Common myeloid progenitor, CD34-positive (primary cell): ENCODE measurements around the gene BASP1.

Experiments
- CTCF ChIA-PET: fragments of 350-600 bp; sonication (Branson Sonifier 250); formaldehyde crosslinking; loops from one replicate; lab custom pipeline; 2021; ENCODE audit warnings: antibody characterized with exemption; lab: Charles Lee
- POLR2A ChIA-PET: fragments of 350-600 bp; sonication (Branson Sonifier 250); formaldehyde crosslinking; loops from one replicate; lab custom pipeline; 2021; ENCODE audit warnings: antibody characterized with exemption; lab: Charles Lee
- DNase-seq, 3 donors: peaks; one replicate each; pipeline versions ENCODE4 v3.0.0 to v3.0.0-alpha.2; 2013
- H3K27ac ChIP-seq, 2 experiments: 1 replicate in 1 of 2; 2 replicates in 1 of 2; pipeline ENCODE4 v1.7.0; 2013; ENCODE audit warnings: inconsistent platforms in 2 of 2, low read length in 2 of 2, mild to moderate bottlenecking in 2 of 2, low read depth in 1 of 2, moderate library complexity in 1 of 2; ENCODE audit not compliant: severe bottlenecking in 2 of 2, insufficient read depth in 1 of 2, poor library complexity in 1 of 2
- H3K27me3 ChIP-seq, 5 experiments: replicated peaks in 2 of 5; 1 replicate in 3 of 5; 2 replicates in 2 of 5; pipeline versions ENCODE4 v1.6.1 to v1.7.0; 2013; ENCODE audit warnings: low read length in 4 of 5, mild to moderate bottlenecking in 2 of 5, moderate library complexity in 2 of 5, inconsistent platforms in 1 of 5; ENCODE audit not compliant: insufficient read depth in 5 of 5, control insufficient read depth in 4 of 5
- H3K36me3 ChIP-seq, 4 experiments: 1 replicate in 2 of 4; 2 replicates in 2 of 4; pipeline versions ENCODE4 v1.6.1 to v1.7.0; 2013; ENCODE audit warnings: low read length in 3 of 4, control low read depth in 1 of 4, mild to moderate bottlenecking in 1 of 4; ENCODE audit not compliant: control insufficient read depth in 4 of 4, insufficient read depth in 4 of 4
- H3K4me1 ChIP-seq, 4 experiments: 1 replicate in 3 of 4; 2 replicates in 1 of 4; pipeline versions ENCODE4 v1.6.1 to v1.7.1; 2013; ENCODE audit warnings: low read length in 3 of 4, mild to moderate bottlenecking in 3 of 4, control low read depth in 1 of 4, inconsistent platforms in 1 of 4, moderate library complexity in 1 of 4; ENCODE audit not compliant: control insufficient read depth in 4 of 4, insufficient read depth in 4 of 4; ENCODE audit errors: control extremely low read depth in 1 of 4
- H3K4me3 ChIP-seq, 7 experiments: 1 replicate in 4 of 7; 2 replicates in 3 of 7; pipeline versions ENCODE4 v1.5.1 to v1.7.0; 2013; ENCODE audit warnings: mild to moderate bottlenecking in 7 of 7, low read length in 6 of 7, moderate library complexity in 6 of 7, inconsistent platforms in 2 of 7, low read depth in 2 of 7, control low read depth in 1 of 7; ENCODE audit not compliant: insufficient read depth in 4 of 7, control insufficient read depth in 1 of 7; ENCODE audit errors: extremely low read depth in 1 of 7
- H3K9me3 ChIP-seq, 5 experiments: 1 replicate in 4 of 5; 2 replicates in 1 of 5; pipeline versions ENCODE4 v1.6.1 to v1.7.1; 2013; ENCODE audit warnings: low read length in 4 of 5, mild to moderate bottlenecking in 2 of 5, inconsistent platforms in 1 of 5, low read depth in 1 of 5, moderate library complexity in 1 of 5; ENCODE audit not compliant: control insufficient read depth in 4 of 5, insufficient read depth in 2 of 5; ENCODE audit errors: control extremely low read depth in 1 of 5
- WGBS: methylation state at CpG from one replicate; pipeline ENCODE4 v1.1.5; 2013; ENCODE audit not compliant: insufficient coverage; 5-methylcytosine and 5-hydroxymethylcytosine counted together

BASP1 gene

GRCh38 chr5:17180330-17180843 is 37.0 kb upstream of the BASP1 start:
- Histone ChIP-seq H3K36me3 (no peaks in the 10 kb centered on the region), H3K4me1 (no peaks in the 10 kb centered on the region), H3K9me3 (no peaks in the 10 kb centered on the region), H3K4me3 (no peak overlapping the region), H3K27ac (no peak overlapping the region), H3K27me3 (no peaks in the 10 kb centered on the region)
- DNase-seq = no peak
- no CpG with 5 or more reads among the region's 6 CpGs for WGBS
- ChIA-PET CTCF (interaction anchor here (2.7 kb wide), 1 partner anchor 11 kb away, joined by 9 read pairs; no protein-coding TSS in a partner anchor), POLR2A (interaction anchor here (0.6 kb wide), 1 partner anchor 267 kb away, joined by 4 read pairs; no protein-coding TSS in a partner anchor)

GRCh38 chr5:17180864-17181723 is 36.3 kb upstream of the BASP1 start:
- WGBS = 91% methylated on average over 11 of the region's 11 CpGs
- ChIA-PET CTCF (interaction anchor here (2.7 kb wide), 1 partner anchor 10 kb away, joined by 9 read pairs; no protein-coding TSS in a partner anchor), POLR2A (no interaction called here)
- Histone ChIP-seq H3K27me3 (peaks cover 0 to 3% (median 0%) of the 10 kb centered on the region in 5 experiments), H3K9me3 (no peaks in the 10 kb centered on the region), H3K4me3 (no peak overlapping the region), H3K36me3 (no peaks in the 10 kb centered on the region), H3K27ac (no peak overlapping the region), H3K4me1 (no peaks in the 10 kb centered on the region)
- no peak for DNase-seq

- no peak for DNase-seq
- Histone ChIP-seq H3K36me3 (no peaks in the 10 kb centered on the region), H3K4me3 (no peak overlapping the region), H3K27ac (no peak overlapping the region), H3K4me1 (no peaks in the 10 kb centered on the region), H3K9me3 (no peaks in the 10 kb centered on the region), H3K27me3 (peaks cover 0 to 4% (median 0%) of the 10 kb centered on the region in 5 experiments)
- 88% methylated on average over 1 of the region's 3 CpGs for WGBS
- POLR2A ChIA-PET = no interaction called here
- CTCF ChIA-PET = interaction anchor here (2.7 kb wide), 1 partner anchor 9 kb away, joined by 9 read pairs; no protein-coding TSS in a partner anchor
Measured at GRCh38 chr5:17182494-17182893, 34.9 kb upstream of the BASP1 start.

GRCh38 chr5:17182981-17183380 is 34.5 kb upstream of the BASP1 start:
- Histone ChIP-seq H3K9me3 (no peaks in the 10 kb centered on the region), H3K27ac (no peak overlapping the region), H3K4me1 (no peaks in the 10 kb centered on the region), H3K36me3 (no peaks in the 10 kb centered on the region), H3K4me3 (no peak overlapping the region), H3K27me3 (peaks cover 0 to 4% (median 0%) of the 10 kb centered on the region in 5 experiments)
- WGBS = 100% methylated on average over 1 of the region's 1 CpG
- CTCF ChIA-PET = no interaction called here
- no peak for DNase-seq
- POLR2A ChIA-PET = no interaction called here

GRCh38 chr5:17183831-17184230 is 33.6 kb upstream of the BASP1 start:
- no peaks in the 10 kb centered on the region for H3K9me3 ChIP-seq
- H3K27ac ChIP-seq = no peak overlapping the region
- 100% methylated on average over 2 of the region's 7 CpGs for WGBS
- no peak overlapping the region for H3K4me3 ChIP-seq
- H3K36me3 ChIP-seq = no peaks in the 10 kb centered on the region
- H3K27me3 ChIP-seq = peaks cover 0 to 4% (median 0%) of the 10 kb centered on the region in 5 experiments
- CTCF ChIA-PET = interaction anchor here (0.7 kb wide), 1 partner anchor 29 kb away, joined by 3 read pairs; no protein-coding TSS in a partner anchor
- H3K4me1 ChIP-seq = no peaks in the 10 kb centered on the region
- POLR2A ChIA-PET = no interaction called here
- no peak for DNase-seq

GRCh38 chr5:17184588-17184987 is 32.8 kb upstream of the BASP1 start:
- CTCF ChIA-PET = interaction anchor here (0.7 kb wide), 1 partner anchor 30 kb away, joined by 3 read pairs; no protein-coding TSS in a partner anchor
- WGBS = no CpG with 5 or more reads among the region's 1 CpG
- DNase-seq = no peak
- H3K36me3 ChIP-seq = no peaks in the 10 kb centered on the region
- H3K27ac ChIP-seq = no peak overlapping the region
- H3K4me1 ChIP-seq = no peaks in the 10 kb centered on the region
- POLR2A ChIA-PET = no interaction called here
- peaks cover 0 to 4% (median 0%) of the 10 kb centered on the region in 5 experiments for H3K27me3 ChIP-seq
- H3K9me3 ChIP-seq = no peaks in the 10 kb centered on the region
- no peak overlapping the region for H3K4me3 ChIP-seq

DNA sequence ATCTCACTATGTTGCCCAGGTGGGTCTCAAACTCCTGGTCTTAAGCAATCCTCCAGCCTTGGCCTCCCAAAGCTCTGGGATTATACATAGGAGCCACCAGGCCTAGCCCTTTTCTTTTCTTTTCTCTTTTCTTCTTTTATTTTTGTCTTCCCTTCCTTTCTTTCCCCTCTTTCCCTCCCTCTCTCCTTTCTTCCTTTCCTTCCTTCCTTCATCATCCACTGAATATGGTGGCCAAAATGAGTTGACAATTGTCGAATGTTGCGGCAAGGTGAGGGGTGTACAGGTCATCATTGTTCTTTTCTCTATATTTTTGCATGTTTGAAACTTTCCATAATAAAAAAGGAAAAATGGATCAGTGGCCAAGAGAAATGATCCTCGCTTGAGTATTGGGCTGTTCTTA is 32.1 kb upstream of the BASP1 start:
- H3K36me3 ChIP-seq = no peaks in the 10 kb centered on the region
- no peak overlapping the region for H3K4me3 ChIP-seq
- ChIA-PET CTCF (no interaction called here), POLR2A (interaction anchor here (0.6 kb wide), 1 partner anchor 1210 kb away, joined by 4 read pairs; no protein-coding TSS in a partner anchor)
- H3K4me1 ChIP-seq = peaks cover 0 to 3% (median 0%) of the 10 kb centered on the region in 4 experiments
- H3K27me3 ChIP-seq = peaks cover 0 to 4% (median 0%) of the 10 kb centered on the region in 5 experiments
- no CpG with 5 or more reads among the region's 3 CpGs for WGBS
- no peak overlapping the region for H3K27ac ChIP-seq
- no peak for DNase-seq
- no peaks in the 10 kb centered on the region for H3K9me3 ChIP-seq
